GM10266 (cell line): ENCODE results near the gene GFER.

Experiments
- DNase-seq: peaks from one replicate; pipeline ENCODE4 v3.0.0; 2012; ENCODE audit errors: extremely low spot score
- CTCF ChIP-seq: IDR thresholded peaks from 2 replicates; pipeline ENCODE4 v1.5.1; 2012; ENCODE audit warnings: mild to moderate bottlenecking, low read depth; ENCODE audit not compliant: control insufficient read depth, insufficient read depth; ENCODE audit errors: missing control alignments

Gene GFER

DNA sequence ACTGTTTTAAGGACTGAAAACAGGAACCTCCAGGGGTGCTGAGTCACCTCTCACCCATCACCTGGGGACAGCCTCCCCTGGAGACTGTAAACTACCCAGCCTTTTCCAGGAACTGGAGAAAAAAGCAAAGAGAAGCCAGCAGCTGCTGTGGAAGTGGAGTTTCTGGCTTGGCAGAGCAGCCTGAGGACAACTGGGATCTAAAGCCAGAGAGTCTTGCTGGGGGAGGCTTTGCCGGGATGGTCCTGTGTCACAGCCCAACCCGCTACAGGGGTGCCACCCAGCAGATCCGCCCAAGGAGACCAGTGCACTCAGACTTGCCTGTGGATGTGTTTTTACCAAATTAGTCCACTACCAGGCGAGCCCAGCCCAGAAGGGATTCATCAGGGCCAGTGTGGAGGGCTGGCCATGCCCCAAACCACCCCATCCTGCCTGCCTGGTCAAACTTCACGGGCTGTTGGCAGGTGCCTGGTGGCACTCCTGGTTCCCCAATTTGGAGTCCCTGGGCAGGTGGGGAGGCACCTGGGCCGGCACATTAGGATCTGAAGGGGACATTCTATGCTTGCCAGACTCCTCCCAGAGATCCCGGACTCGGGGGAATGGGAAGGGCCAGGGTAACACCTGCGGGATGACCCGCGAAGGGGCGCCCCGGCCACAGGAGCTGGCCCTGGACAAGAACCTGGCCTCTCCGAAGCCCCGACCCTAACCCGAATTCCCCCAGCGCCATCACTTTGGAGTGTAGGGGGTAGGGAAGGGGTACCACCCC is 41.8 kb upstream of the GFER start:
- no peak for TF ChIP-seq CTCF
- DNase-seq, result no peak

DNA sequence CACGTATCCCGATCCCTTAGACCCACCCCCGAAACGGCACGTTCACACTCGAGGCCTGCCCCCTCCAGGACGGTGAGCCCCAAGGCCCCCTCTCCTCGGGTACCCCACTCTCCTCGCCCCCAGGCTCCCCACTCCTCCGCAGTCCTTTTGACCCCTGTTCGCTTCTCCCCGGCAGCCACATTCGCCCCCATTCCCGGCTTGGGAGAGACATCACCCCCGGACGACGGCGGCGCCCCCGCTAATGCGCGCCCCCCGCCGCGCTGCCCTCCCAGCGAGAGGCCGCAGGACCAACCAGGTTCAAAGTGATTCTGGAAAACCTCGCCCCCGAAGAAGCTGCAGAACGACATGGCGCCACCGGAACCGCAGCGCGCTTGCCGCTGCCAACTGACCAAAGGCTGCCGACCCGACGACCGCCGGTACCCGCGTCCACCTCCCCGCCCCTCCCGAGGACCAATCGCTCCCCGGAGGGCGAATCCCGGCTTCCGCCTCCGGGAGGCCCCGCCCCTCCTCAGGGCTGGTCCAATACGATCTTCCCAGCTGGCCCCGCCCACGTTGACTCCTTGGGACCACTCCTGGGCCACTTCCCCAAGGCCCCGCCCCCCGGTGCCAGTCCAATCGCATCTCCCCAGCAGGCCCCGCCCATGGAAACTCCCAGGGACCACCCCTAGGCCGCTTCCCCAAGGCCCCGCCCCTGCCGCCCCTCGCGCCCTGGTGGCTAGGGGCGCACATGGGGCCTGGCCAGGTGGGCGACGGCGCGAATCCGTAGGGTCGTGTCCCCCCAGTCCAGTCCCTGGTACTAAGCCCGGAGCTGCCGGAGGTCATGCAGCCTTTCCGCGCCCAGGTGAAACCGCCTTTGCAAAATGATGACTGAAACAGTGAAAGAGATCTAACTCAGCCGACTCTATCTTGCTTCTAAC is 40.9 kb upstream of the GFER start, which contains the start of gene MSRB1:
Gene MSRB1, minus strand, starts transcription at position 390 of the 917 bp plus-strand sequence. Its CDS starts 43 bp downstream, at position 347.
- no peak for TF ChIP-seq CTCF
- DNase-seq, result peak; percentile 100

DNA sequence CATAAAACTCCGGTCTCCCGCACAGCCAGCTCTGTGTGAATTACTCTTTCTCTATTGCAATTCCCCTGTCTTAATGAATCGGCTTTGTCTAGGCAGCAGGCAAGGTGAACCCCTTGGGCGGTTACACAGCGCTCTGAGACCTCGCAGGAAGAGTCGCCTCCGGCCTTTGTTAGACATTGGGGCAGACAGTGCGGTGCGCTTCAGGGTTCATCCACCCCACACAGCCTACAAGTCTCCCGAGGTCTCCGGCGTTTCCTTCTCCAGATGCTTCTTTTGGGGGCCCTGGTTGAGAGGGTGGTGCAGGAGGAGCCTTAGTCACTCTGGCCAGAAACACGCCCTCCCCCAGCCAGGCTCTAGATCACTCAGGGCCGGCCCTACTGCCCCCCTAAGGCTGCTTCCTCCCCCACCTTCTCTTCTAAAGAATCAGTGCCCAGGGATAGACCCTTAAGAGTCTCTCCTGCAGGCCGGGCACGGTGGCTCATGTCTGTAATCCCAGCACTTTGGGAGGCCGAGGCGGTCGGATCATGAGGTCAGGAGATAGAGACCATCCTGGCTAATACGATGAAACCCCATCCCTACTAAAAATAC is 39.3 kb upstream of the GFER start:
- no peak for TF ChIP-seq CTCF
- DNase-seq, result no peak

- no peak for DNase-seq
- no peak for TF ChIP-seq CTCF
Observed at GRCh38 chr16:1945559-1946391, 38.2 kb upstream of the GFER start.

DNA sequence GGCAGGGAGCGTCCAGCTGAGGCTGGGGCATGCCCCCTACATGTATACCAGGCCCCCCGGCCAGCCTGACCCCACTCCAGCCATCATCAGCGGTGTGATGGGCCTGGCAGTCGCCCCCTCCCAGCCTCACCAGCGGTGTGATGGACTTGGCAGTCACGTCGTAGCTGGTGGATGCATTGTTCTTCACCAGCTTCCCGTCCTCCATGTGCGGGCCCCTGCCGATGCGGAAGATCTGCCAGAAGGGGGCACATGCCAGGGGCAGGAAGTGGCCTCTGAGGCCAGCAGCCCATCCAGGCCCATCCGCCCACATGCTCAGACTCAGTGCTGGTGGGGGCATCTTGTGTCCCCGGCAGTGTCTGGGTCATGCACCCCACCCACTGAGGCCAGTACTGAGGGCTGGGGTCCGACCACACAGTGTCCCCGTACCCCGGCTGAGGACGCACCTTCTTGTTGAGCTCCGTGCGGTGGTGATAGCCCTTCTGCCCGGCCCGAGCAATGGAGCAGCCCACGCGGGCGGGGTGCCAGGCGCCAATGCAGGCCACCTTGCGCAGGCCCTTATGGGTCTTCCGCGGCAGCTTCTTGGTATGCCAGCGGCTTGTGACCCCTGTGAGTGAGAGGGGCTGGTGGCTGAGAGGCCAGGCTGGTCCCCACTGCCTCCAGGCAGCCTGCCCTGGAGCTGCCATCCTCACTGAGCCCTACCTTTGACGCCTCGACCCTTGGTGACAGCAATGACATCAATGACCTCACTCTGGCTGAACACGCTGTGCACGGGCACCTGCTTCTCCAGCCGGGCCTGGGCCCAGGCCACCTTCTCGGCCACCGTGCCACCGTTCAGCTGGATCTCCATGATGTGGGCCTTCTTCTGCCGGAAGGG is 37.3 kb upstream of the GFER start:
- no peak for TF ChIP-seq CTCF
- no peak for DNase-seq

GRCh38 chr16:1947369-1947670 is 36.7 kb upstream of the GFER start:
- no peak for TF ChIP-seq CTCF
- DNase-seq, result no peak
